HG02870 (cell line): ENCODE data around the gene IGSF9B.

Experiments used
- ATAC-seq: cut with Tn5 transposase; IDR thresholded peaks from one replicate; pipeline ENCODE4 v1.9.1; 2021; ENCODE audit warnings: mild to moderate bottlenecking, moderate library complexity; ENCODE audit not compliant: unreplicated experiment

Gene IGSF9B

GRCh38 chr11:133886029-133886428 lies 70.7 kb downstream of the IGSF9B start:
- ATAC-seq, result no peak

DNA sequence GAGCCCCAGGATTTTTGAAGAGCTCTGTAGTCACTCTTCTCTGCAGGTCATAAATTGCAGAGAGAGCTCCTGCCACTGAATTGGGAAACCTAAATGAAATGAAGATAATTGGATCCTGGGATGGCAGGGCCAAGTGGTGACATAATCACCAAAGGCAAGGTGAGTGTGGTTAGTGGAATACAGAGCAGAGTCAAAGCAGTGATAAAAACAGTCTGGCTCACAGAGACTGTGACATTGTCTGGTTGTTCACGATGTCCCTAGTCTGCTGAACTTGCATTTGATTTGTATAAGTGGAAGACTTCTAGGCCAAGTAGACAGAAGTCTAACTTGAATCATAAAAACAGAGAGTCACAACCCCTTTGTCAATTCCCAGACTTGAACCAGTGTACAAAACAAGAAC lies 84.6 kb downstream of the IGSF9B start:
- no peak for ATAC-seq

DNA sequence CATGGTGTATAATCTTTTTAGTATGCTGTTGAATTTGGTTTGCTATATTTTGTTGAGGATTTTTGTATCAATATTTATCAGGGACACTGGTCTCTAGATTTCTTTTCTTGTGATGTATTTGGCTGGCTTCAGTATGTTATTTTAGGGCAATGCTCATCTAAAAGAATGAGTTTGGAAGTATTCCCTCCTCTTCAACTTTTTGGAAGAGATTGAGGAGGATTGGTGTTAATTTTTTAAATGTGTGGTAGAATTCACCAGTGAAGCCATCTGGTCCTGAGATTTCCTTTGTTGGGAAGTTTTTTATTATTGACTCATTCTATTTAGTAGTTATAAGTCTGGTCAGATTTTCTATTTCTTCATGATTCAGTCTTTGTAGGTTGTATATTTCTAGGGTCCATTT lies 89.3 kb downstream of the IGSF9B start:
- no peak for ATAC-seq

DNA sequence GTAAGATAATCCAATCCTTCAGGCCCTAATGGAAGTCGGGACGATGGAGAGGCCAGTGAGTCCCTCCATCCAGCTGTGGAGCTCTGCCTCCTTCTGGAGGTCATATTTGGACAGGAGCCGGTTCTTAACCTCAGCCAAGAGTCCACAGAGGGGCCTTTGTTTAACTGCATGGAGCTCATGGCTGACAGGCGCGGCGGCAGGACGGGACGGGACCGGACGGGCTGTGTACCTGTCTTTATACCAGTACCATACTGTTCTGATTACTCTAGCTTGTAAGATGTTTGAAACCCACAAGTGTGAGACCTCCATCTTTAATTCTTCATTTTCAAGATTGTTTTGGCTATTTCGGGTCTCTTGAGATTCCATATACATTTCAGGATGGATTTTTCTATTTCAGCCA lies 91.3 kb downstream of the IGSF9B start:
- no peak for ATAC-seq

DNA sequence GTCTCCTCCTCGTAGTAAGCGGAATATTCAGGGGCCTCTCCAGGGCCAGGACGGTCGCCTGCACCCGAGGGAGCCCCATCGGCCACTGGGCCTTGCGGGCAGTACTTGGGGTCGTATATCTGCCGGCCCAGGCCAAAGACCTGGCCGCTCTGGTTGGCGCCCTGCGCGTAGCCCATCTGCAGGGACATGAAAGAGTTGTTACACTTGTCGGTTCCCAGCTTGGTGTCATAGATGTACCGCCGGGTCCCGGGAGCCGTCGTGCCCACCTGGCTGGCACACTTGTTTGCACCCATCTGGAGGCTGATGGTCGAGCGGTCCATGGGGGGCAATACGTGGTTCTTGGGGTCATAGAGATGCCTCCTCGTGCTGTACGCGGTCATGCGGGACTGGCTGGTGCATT lies 92.0 kb downstream of the IGSF9B start:
- ATAC-seq, result no peak

DNA sequence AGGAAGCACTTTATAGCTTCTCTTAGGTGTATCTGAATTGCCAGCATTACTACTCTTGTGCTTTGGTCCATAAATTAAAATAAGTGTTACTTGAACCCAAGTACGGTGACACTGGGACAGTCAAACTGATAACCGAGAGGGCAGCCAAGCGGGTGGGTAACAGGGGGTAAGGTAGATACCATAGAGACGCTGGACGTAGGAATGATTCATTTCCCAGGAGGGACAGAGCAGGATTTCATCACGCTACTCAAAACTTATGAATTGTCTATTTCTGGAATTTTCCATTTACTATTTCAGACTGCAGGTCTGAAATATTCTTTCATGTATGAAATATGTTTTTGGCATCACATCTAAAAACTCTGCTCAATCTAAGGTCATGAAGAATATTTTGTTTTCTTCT lies 96.6 kb downstream of the IGSF9B start:
- ATAC-seq, result no peak
